ENCODE results near the gene INTS3. TPM values are rescaled to one million over a fixed set of nuclear protein-coding genes. Genes with fewer than 3 reads are reported as not detected.
A peak's percentile ranks its signal among the peaks of the same experiment; 100 is the strongest.

INTS3 gene
- total RNA-seq, 2 donors from 2014 or later: 21.8 to 26.7 TPM

GRCh38 chr1:153767519-153767918 is 39.7 kb downstream of the INTS3 start:
- peaks cover 0 to 49% of the 10 kb centered on the region in 2 donors for H3K4me1 ChIP-seq
- no peaks in the 10 kb centered on the region for H3K9me3 ChIP-seq
- no peak for DNase-seq (ENCODE audit: low spot score)
- H3K27ac ChIP-seq: no peak overlapping the region
- no peak for TF ChIP-seq CTCF (IDR thresholded peaks at IDR 0.05)
- peaks cover 70% of the 10 kb centered on the region for H3K36me3 ChIP-seq
- no peaks in the 10 kb centered on the region for H3K27me3 ChIP-seq
- no peak overlapping the region for H3K4me3 ChIP-seq

- no peak for DNase-seq (ENCODE audit: low spot score)
Measured at GRCh38 chr1:153768316-153769181, 40.7 kb downstream of the INTS3 start.

GRCh38 chr1:153769221-153769620 is 41.4 kb downstream of the INTS3 start:
- H3K27ac ChIP-seq: no peak overlapping the region
- H3K36me3 ChIP-seq: peaks cover 62% of the 10 kb centered on the region

More at GRCh38 chr1:153768316-153769181, 40.7 kb downstream of the INTS3 start:
- H3K27ac ChIP-seq: no peak overlapping the region
- peaks cover 69% of the 10 kb centered on the region for H3K36me3 ChIP-seq
- H3K9me3 ChIP-seq: no peaks in the 10 kb centered on the region
- TF ChIP-seq CTCF (IDR thresholded peaks at IDR 0.05): no peak
- no peak overlapping the region for H3K4me3 ChIP-seq
- H3K27me3 ChIP-seq: no peaks in the 10 kb centered on the region
- peaks cover 0 to 48% of the 10 kb centered on the region in 2 donors for H3K4me1 ChIP-seq

GRCh38 chr1:153770797-153771196 is 42.9 kb downstream of the INTS3 start:
- H3K4me3 ChIP-seq: no peak overlapping the region
- peak overlapping the region; percentile 30 to 51 for H3K27ac ChIP-seq
- no peaks in the 10 kb centered on the region for H3K9me3 ChIP-seq
- DNase-seq (ENCODE audit: low spot score): no peak
- peaks cover 47% of the 10 kb centered on the region for H3K36me3 ChIP-seq
- no peaks in the 10 kb centered on the region for H3K27me3 ChIP-seq
- H3K4me1 ChIP-seq: peaks cover 0 to 60% of the 10 kb centered on the region in 2 donors
- no peak for TF ChIP-seq CTCF (IDR thresholded peaks at IDR 0.05)

More at GRCh38 chr1:153769221-153769620, 41.4 kb downstream of the INTS3 start:
- H3K4me3 ChIP-seq: no peak overlapping the region
- no peak for TF ChIP-seq CTCF (IDR thresholded peaks at IDR 0.05)
- no peaks in the 10 kb centered on the region for H3K9me3 ChIP-seq
- peaks cover 0 to 49% of the 10 kb centered on the region in 2 donors for H3K4me1 ChIP-seq
- no peak for DNase-seq (ENCODE audit: low spot score)
- no peaks in the 10 kb centered on the region for H3K27me3 ChIP-seq

GRCh38 chr1:153771261-153771660 is 43.4 kb downstream of the INTS3 start:
- Histone ChIP-seq H3K36me3 (peaks cover 47% of the 10 kb centered on the region), H3K27me3 (no peaks in the 10 kb centered on the region), H3K4me1 (peaks cover 0 to 65% of the 10 kb centered on the region in 2 donors), H3K27ac (peak overlapping the region; percentile 30 to 51), H3K4me3 (no peak overlapping the region), H3K9me3 (no peaks in the 10 kb centered on the region)
- DNase-seq (ENCODE audit: low spot score): no peak
- TF ChIP-seq CTCF (IDR thresholded peaks at IDR 0.05): no peak

Measured in right atrium auricular region (tissue), 2 donors.